K562 (cell line): ENCODE results near the gene ACTN4. TPM values are rescaled to one million over a fixed set of nuclear protein-coding genes. Genes with fewer than 3 reads are reported as not detected.

ENCODE experiments used
- ATAC-seq: fragments of 200-7000 bp; cut with Tn5 transposase; 3 replicates; pipeline ENCODE4 v1.9.1; 2020; ENCODE audit warnings: moderate library complexity
- BruUV-seq: library from RNA; stranded (reverse); fragments of 400-500 nt; replicated peaks from 2 replicates; lab custom pipeline; 2021; lab: Mats Ljungman, UMichigan
- CTCF ChIA-PET: fragments of 300-600 bp; formaldehyde crosslinking; extraction: SDS; loops from one replicate; lab custom pipeline; 2021; ENCODE audit warnings: low intra/inter-chr PET ratio; lab: Yijun Ruan, JAX
- POLR2A ChIA-PET: fragments of 300-600, 350-650 bp; sonication (Branson Sonifier 250); formaldehyde crosslinking; extraction: SDS; loops from one replicate; lab custom pipeline; 2021; ENCODE audit warnings: antibody characterized with exemption, inconsistent platforms; lab: Yijun Ruan, JAX
- DNase-seq, 4 experiments: peaks; one replicate each; pipeline versions ENCODE4 v3.0.0 to v3.0.0-alpha.2; 2011 to 2018; ENCODE audit warnings: low spot score in 3 of 4, mixed read lengths in 3 of 4; ENCODE audit errors: extremely low read depth in 1 of 4
- FAIRE-seq: peaks from 2 replicates; lab custom pipeline; 2011; peaks lifted over from hg19 to GRCh38; lab: Jason Lieb, UNC
- H2AFZ ChIP-seq: 2 replicates; pipeline ENCODE4 v1.6.0; 2011; ENCODE audit warnings: low read depth, low read length, control low read depth, inconsistent platforms
- H3K27ac ChIP-seq: fragments of 200-600 bp; 3 replicates; pipeline ENCODE4 v1.8.0; 2011; ENCODE audit warnings: low read depth, mild to moderate bottlenecking, control low read depth, inconsistent platforms, low read length, moderate library complexity, mixed read lengths; ENCODE audit errors: extremely low read depth
- H3K27me3 ChIP-seq, 2 experiments: fragments of 300-600 bp in 1 of 2; 2 replicates in 1 of 2; 3 replicates in 1 of 2; pipeline versions ENCODE4 v1.6.0 to v1.8.0; 2011; ENCODE audit warnings: inconsistent platforms in 2 of 2, low read length in 2 of 2, mild to moderate bottlenecking in 1 of 2, mixed read lengths in 1 of 2, moderate library complexity in 1 of 2; ENCODE audit not compliant: control insufficient read depth in 2 of 2, insufficient read depth in 2 of 2
- H3K36me3 ChIP-seq: fragments of 300-600 bp; 3 replicates; pipeline ENCODE4 v1.8.0; 2011; ENCODE audit warnings: mild to moderate bottlenecking, low read length, inconsistent platforms; ENCODE audit not compliant: control insufficient read depth, insufficient read depth
- H3K4me1 ChIP-seq, 2 experiments: fragments of 200-600 bp in 1 of 2; replicated peaks in 1 of 2; 2 replicates in 1 of 2; 3 replicates in 1 of 2; pipeline versions ENCODE4 v1.5.1 to v1.8.0; 2011; ENCODE audit warnings: inconsistent platforms in 2 of 2, low read length in 2 of 2, mild to moderate bottlenecking in 1 of 2, mixed read lengths in 1 of 2, moderate library complexity in 1 of 2; ENCODE audit not compliant: control insufficient read depth in 2 of 2, insufficient read depth in 2 of 2
- H3K4me2 ChIP-seq: 2 replicates; pipeline ENCODE4 v1.6.1; 2011; ENCODE audit warnings: low read length, control low read depth, inconsistent platforms, mixed read lengths; ENCODE audit not compliant: insufficient read depth
- H3K4me3 ChIP-seq: fragments of 200-600 bp; sonication (generic), shearing (Covaris generic); 2 replicates; pipeline ENCODE4 v1.5.1; 2016; ENCODE audit warnings: control low read depth, inconsistent platforms
- H3K79me2 ChIP-seq: fragments of 200-600 bp; 3 replicates; pipeline ENCODE4 v1.8.0; 2011; ENCODE audit warnings: low read length, inconsistent platforms; ENCODE audit not compliant: control insufficient read depth, insufficient read depth
- H3K9ac ChIP-seq, 2 experiments: 2 replicates each; pipeline versions ENCODE4 v1.6.0 to v1.6.1; 2011; ENCODE audit warnings: low read depth in 2 of 2, low read length in 2 of 2, control low read depth in 1 of 2, inconsistent platforms in 1 of 2, mild to moderate bottlenecking in 1 of 2, mixed read lengths in 1 of 2; ENCODE audit not compliant: insufficient read depth in 1 of 2
- H3K9me1 ChIP-seq: one replicate; pipeline ENCODE4 v1.6.0; 2011; ENCODE audit warnings: inconsistent platforms, mild to moderate bottlenecking, low read length, moderate library complexity; ENCODE audit not compliant: control insufficient read depth, insufficient read depth
- H3K9me3 ChIP-seq: replicated peaks from 2 replicates; pipeline ENCODE4 v1.5.1; 2011; ENCODE audit warnings: low read depth, low read length, inconsistent platforms; ENCODE audit not compliant: control insufficient read depth, insufficient read depth
- H4K20me1 ChIP-seq: replicated peaks from 2 replicates; pipeline ENCODE4 v1.6.1; 2011; ENCODE audit warnings: low read length, inconsistent platforms, mixed read lengths; ENCODE audit not compliant: control insufficient read depth, insufficient read depth
- BRD9 ChIP-seq: fragments of 450-650 bp; IDR thresholded peaks from 2 replicates; pipeline ENCODE4 v1.6.1; 2018; ENCODE audit warnings: low read depth; ENCODE audit not compliant: partially characterized antibody
- CBX3 ChIP-seq, 2 experiments: IDR thresholded peaks; 1 replicate in 1 of 2; 2 replicates in 1 of 2; pipeline ENCODE4 v1.6.1; 2012; ENCODE audit warnings: inconsistent platforms in 2 of 2, low read length in 2 of 2, borderline replicate concordance in 1 of 2, control low read depth in 1 of 2
- DIDO1 ChIP-seq: fragments of 450-650 bp; IDR thresholded peaks from 2 replicates; pipeline ENCODE4 v1.6.1; 2016; ENCODE audit warnings: low read depth, missing biosample characterization, missing genetic modification characterization
- E2F1 ChIP-seq: sonication (generic); formaldehyde crosslinking; IDR thresholded peaks from 2 replicates; pipeline ENCODE4 v1.8.1; 2023; ENCODE audit warnings: mild to moderate bottlenecking, missing genetic modification reagents, moderate library complexity
- HMBOX1 ChIP-seq: sonication (generic); IDR thresholded peaks from 2 replicates; pipeline ENCODE4 v1.6.1; 2016
- HSF4 ChIP-seq: fragments of 250-450 bp; sonication (Bioruptor Pico); IDR thresholded peaks from 2 replicates; pipeline ENCODE4 v2.1.2; 2022; ENCODE audit warnings: mild to moderate bottlenecking, moderate library complexity, borderline replicate concordance
- IRF9 ChIP-seq: fragments of 450-650 bp; IDR thresholded peaks from 2 replicates; pipeline ENCODE4 v1.6.1; 2016; ENCODE audit warnings: missing biosample characterization, missing genetic modification characterization
- NFXL1 ChIP-seq: fragments of 450-650 bp; formaldehyde crosslinking; IDR thresholded peaks from 2 replicates; pipeline ENCODE4 v1.4.0; 2021; ENCODE audit warnings: mild to moderate bottlenecking
- PHF21A ChIP-seq: fragments of 450-650 bp; IDR thresholded peaks from 2 replicates; pipeline ENCODE4 v1.6.1; 2017; ENCODE audit warnings: low read depth, borderline replicate concordance
- POLR2G ChIP-seq: fragments of 200-400 bp; formaldehyde crosslinking; IDR thresholded peaks from 2 replicates; pipeline ENCODE4 v1.6.1; 2017; ENCODE audit warnings: low read depth, mild to moderate bottlenecking, antibody characterized with exemption, low read length, moderate library complexity
- SUPT5H ChIP-seq: fragments of 450-650 bp; IDR thresholded peaks from 2 replicates; pipeline ENCODE4 v1.6.1; 2016
- TBP ChIP-seq: optimal IDR thresholded peaks from 2 replicates; pipeline ENCODE3; 2011; ENCODE audit warnings: low read depth, low read length, improper control_type of control experiment
- WHSC1 ChIP-seq: IDR thresholded peaks from one replicate; pipeline ENCODE4 v1.6.1; 2012; ENCODE audit warnings: low read length, control low read depth, inconsistent platforms
- ZNF408 ChIP-seq: fragments of 250-450 bp; sonication (Bioruptor Pico); IDR thresholded peaks from 2 replicates; pipeline ENCODE4 v1.4.0; 2020; ENCODE audit warnings: low read depth, mild to moderate bottlenecking, moderate library complexity
- WGBS: fragments of 100-300 bp; shearing (Covaris generic); methylation state at CpG from one replicate; pipeline ENCODE4 v1.1.6; 2016; ENCODE audit warnings: low coverage, mixed read lengths; ENCODE audit not compliant: insufficient coverage; ENCODE audit errors: missing lambda C conversion rate; 5-methylcytosine and 5-hydroxymethylcytosine counted together
- in situ Hi-C: fragments of 300-500 bp; cut with MboI; formaldehyde crosslinking; loops from 4 replicates; pipeline ENCODE4 v1.15.0; 2018; ENCODE audit warnings: inconsistent platforms, mixed read lengths
- intact Hi-C: fragments of 100-400 bp; cut with micrococcal nuclease; formaldehyde crosslinking; loops from 2 replicates; pipeline ENCODE4 v1.14.2; 2022
- polyA plus RNA-seq, 8 experiments: library from polyadenylated mRNA; depleted of rRNA in 4 of 8; stranded (reverse) in 5 of 8; unstranded in 3 of 8; fragments of >200 nt; fragmentation: Nextera tagmentation in 2 of 8; fragmentation: Illumina TruSeq in 1 of 8; extraction: Ambion mirVana in 2 of 8; extraction: Trizol in 1 of 8; gene quantifications; 2 replicates each; pipeline versions ENCODE4 v1.2.1 to v1.2.3, GENCODE V29; 2011 to 2014; ENCODE audit warnings: inconsistent platforms in 1 of 8, missing spikeins in 1 of 8
- total RNA-seq, 7 experiments: library from RNA; depleted of rRNA in 6 of 7; stranded (reverse); fragments of >200 nt in 6 of 7; fragmentation: Illumina TruSeq in 2 of 7; extraction: Trizol in 2 of 7; gene quantifications; 2 replicates each; pipeline versions ENCODE4 v1.2.1 to v1.2.3, GENCODE V29; 2011 to 2021; ENCODE audit warnings: low replicate concordance in 1 of 7

Gene ACTN4
- total and polyA plus RNA-seq, 9 of the 15 experiments (the other 6 are each of a cell fraction or from before 2014, with no cell fraction given) = 3.1 to 385 (median 125) TPM

GRCh38 chr19:38639679-38640078, 7.8 kb upstream of the ACTN4 start:
- H3K36me3 ChIP-seq = peaks cover 34% of the 10 kb centered on the region
- no peak overlapping the region for H3K27ac ChIP-seq
- no TSS peak for BruUV-seq
- ChIA-PET CTCF (no interaction called here), POLR2A (interaction anchor here (0.7 to 0.9 kb wide), 3 partner anchors 9 to 208 kb away, joined by 3 to 4 read pairs (median 4); no protein-coding TSS in a partner anchor)
- in situ Hi-C loops = no loop called here
- no peaks in the 10 kb centered on the region for H3K9me3 ChIP-seq
- no peak overlapping the region for H2AFZ ChIP-seq
- no peak for ATAC-seq
- TF ChIP-seq DIDO1 (tag) (no peak), BRD9 (no peak), POLR2G (peak; percentile 59)
- no peak for DNase-seq
- H4K20me1 ChIP-seq = no peaks in the 10 kb centered on the region
- peaks cover 14 to 37% of the 10 kb centered on the region in 2 experiments; a peak in 4 of 5 replicates for H3K4me1 ChIP-seq
- H3K9me1 ChIP-seq = no peaks in the 10 kb centered on the region
- H3K27me3 ChIP-seq = no peaks in the 10 kb centered on the region
- no peak for FAIRE-seq
- peak overlapping the region in 1 of 2 experiments; percentile 43; a peak in 2 of 4 replicates for H3K9ac ChIP-seq
- H3K79me2 ChIP-seq = no peaks in the 10 kb centered on the region
- H3K4me3 ChIP-seq = no peak overlapping the region
- WGBS = 100% methylated on average over 2 of the region's 2 CpGs
- intact Hi-C loops = loop anchor here (5.0 to 10.0 kb wide), 2 partner anchors 38 to 125 kb away; no protein-coding TSS in a partner anchor
- no peak overlapping the region for H3K4me2 ChIP-seq

DNA sequence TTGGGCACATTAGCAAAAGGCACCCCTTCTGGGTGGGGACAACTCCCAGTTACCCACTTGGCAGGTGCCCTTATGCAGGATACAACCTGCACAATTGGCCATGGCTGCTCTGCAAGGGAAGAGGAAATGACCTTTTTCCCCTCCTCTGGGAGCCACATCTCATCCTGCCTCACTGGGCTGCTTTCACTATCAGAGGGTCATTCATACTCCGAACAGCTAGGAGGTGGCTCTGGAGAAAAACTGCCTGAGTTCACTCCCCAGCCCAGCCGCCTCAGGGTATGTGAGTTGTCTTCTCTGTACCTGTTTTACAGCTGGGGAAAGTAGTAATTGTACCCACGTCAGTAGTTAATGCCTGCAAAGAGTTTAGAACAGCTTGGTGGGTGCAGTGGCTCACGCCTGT, 7.1 kb upstream of the ACTN4 start:
- BruUV-seq = no TSS peak
- no peaks in the 10 kb centered on the region for H3K9me3 ChIP-seq
- intact Hi-C loops = no loop called here
- POLR2A ChIA-PET = no interaction called here
- no peak overlapping the region for H3K4me3 ChIP-seq
- no peaks in the 10 kb centered on the region for H4K20me1 ChIP-seq
- ATAC-seq (no peak), FAIRE-seq (no peak), DNase-seq (no peak)
- H3K4me1 ChIP-seq = peaks cover 14 to 30% of the 10 kb centered on the region in 2 experiments; a peak in 4 of 5 replicates
- in situ Hi-C loops = no loop called here
- CTCF ChIA-PET = no interaction called here
- peaks cover 28% of the 10 kb centered on the region for H3K36me3 ChIP-seq
- no peak overlapping the region for H3K4me2 ChIP-seq
- H3K9me1 ChIP-seq = no peaks in the 10 kb centered on the region
- H2AFZ ChIP-seq = no peak overlapping the region
- H3K27ac ChIP-seq = no peak overlapping the region
- no peaks in the 10 kb centered on the region for H3K27me3 ChIP-seq
- no peak overlapping the region for H3K9ac ChIP-seq
- H3K79me2 ChIP-seq = no peaks in the 10 kb centered on the region
- WGBS = 88% methylated on average over 4 of the region's 4 CpGs
- TF ChIP-seq TBP (no peak), HMBOX1 (no peak), PHF21A (no peak), WHSC1 (no peak), ZNF408 (CRISPR knock-in tag) (no peak), E2F1 (no peak), NFXL1 (CRISPR knock-in tag) (no peak), CBX3 (IDR thresholded peaks at IDR 0.05; ENCODE audit: borderline replicate concordance in 1 of 2, low read length in 2 of 2) (no peak), IRF9 (tag) (no peak), SUPT5H (no peak), HSF4 (CRISPR knock-in tag) (no peak)
